ENCODE measurements around the gene CD101.
A peak's percentile ranks its signal among the peaks of the same experiment; 100 is the strongest.

The CD101 gene

GRCh38 chr1:117020526-117021156, 19.1 kb downstream of the CD101 start:
- no peak for DNase-seq

- no peak for DNase-seq
These were observed 20.6 kb downstream of the CD101 start for GRCh38 chr1:117022114-117022513.

- no peak for DNase-seq
These were observed 24.0 kb downstream of the CD101 start for GRCh38 chr1:117025568-117025967.

- no peak for DNase-seq
These were observed 24.8 kb downstream of the CD101 start for GRCh38 chr1:117026361-117026760.

GRCh38 chr1:117029685-117030084, 28.1 kb downstream of the CD101 start:
- no peak for DNase-seq

GRCh38 chr1:117030271-117030877, 28.8 kb downstream of the CD101 start:
- no peak for DNase-seq

GRCh38 chr1:117032266-117032665, 30.7 kb downstream of the CD101 start:
- no peak for DNase-seq

- no peak for DNase-seq
These were observed 31.4 kb downstream of the CD101 start for GRCh38 chr1:117032681-117033539.

- no peak for DNase-seq
These were observed 32.2 kb downstream of the CD101 start for GRCh38 chr1:117033772-117034171.

- no peak for DNase-seq
These were observed 33.3 kb downstream of the CD101 start for GRCh38 chr1:117034791-117035290.

GRCh38 chr1:117036018-117036461, 34.5 kb downstream of the CD101 start:
- no peak for DNase-seq

GRCh38 chr1:117037802-117038201, 36.2 kb downstream of the CD101 start:
- no peak for DNase-seq

- no peak for DNase-seq
These were observed 36.7 kb downstream of the CD101 start for GRCh38 chr1:117038236-117038635.

- no peak for DNase-seq
These were observed 42.7 kb downstream of the CD101 start for GRCh38 chr1:117044217-117044616.

- no peak for DNase-seq
These were observed 44.1 kb downstream of the CD101 start for GRCh38 chr1:117045644-117046043.

- no peak for DNase-seq
These were observed 45.2 kb downstream of the CD101 start for GRCh38 chr1:117046781-117047180.

GRCh38 chr1:117047271-117047670, 45.7 kb downstream of the CD101 start:
- no peak for DNase-seq

GRCh38 chr1:117049857-117050256, 48.3 kb downstream of the CD101 start:
- DNase-seq, result no peak

- DNase-seq, result peak; percentile 44 to 55
These were observed 49.9 kb downstream of the CD101 start for GRCh38 chr1:117051224-117052064.

GRCh38 chr1:117054068-117054467, 52.5 kb downstream of the CD101 start:
- no peak for DNase-seq

- no peak for DNase-seq
These were observed 57.2 kb downstream of the CD101 start for GRCh38 chr1:117058810-117059209.

GRCh38 chr1:117059334-117059677, 57.7 kb downstream of the CD101 start:
- peak; percentile 72 to 80 for DNase-seq

Data from activated CD4-positive, alpha-beta T cell treated with anti-CD3 and anti-CD28 coated beads, Interleukin-2, amount 50 U/mL, for 48 hours (primary cell).